Activated T-helper 17 cell treated with anti-CD3 and anti-CD28 coated beads, Interleukin-2, amount 50 U/mL, for 72 hours (primary cell): ENCODE results near the gene SPRR4. TPM values are rescaled to one million over a fixed set of nuclear protein-coding genes. Genes with fewer than 3 reads are reported as not detected.
"Not testable (repeated sequence)": the region's sequence is repeated elsewhere in the genome, so short reads cannot be mapped to it uniquely, and the experiment has no call there.

Experiments
- ATAC-seq: fragments of 150-1000 bp; cut with Tn5 transposase; replicated peaks from 2 replicates; pipeline ENCODE4 v1.10.0; 2021; ENCODE audit warnings: mild to moderate bottlenecking, moderate library complexity
- H3K27ac Mint-ChIP-seq: one replicate; pipeline ENCODE4 v1.8.0; 2022; ENCODE audit warnings: mixed read lengths
- H3K27me3 Mint-ChIP-seq: one replicate; pipeline ENCODE4 v1.8.0; 2022; ENCODE audit warnings: mixed read lengths
- H3K36me3 Mint-ChIP-seq: one replicate; pipeline ENCODE4 v1.8.0; 2022; ENCODE audit warnings: low read depth, mild to moderate bottlenecking, mixed read lengths
- H3K4me1 Mint-ChIP-seq: one replicate; pipeline ENCODE4 v1.8.0; 2022; ENCODE audit warnings: mixed read lengths
- H3K4me3 Mint-ChIP-seq: one replicate; pipeline ENCODE4 v1.8.0; 2022; ENCODE audit warnings: mild to moderate bottlenecking, mixed read lengths
- H3K9me3 Mint-ChIP-seq: one replicate; pipeline ENCODE4 v1.8.0; 2022; ENCODE audit warnings: mixed read lengths
- total RNA-seq, 2 donors: library from RNA; stranded (reverse); gene quantifications; one replicate each; pipeline ENCODE4 v1.2.3, GENCODE V29; 2022

SPRR4 gene
- total RNA-seq, 2 donors from 2014 or later: not detected

GRCh38 chr1:152981146-152981871, 10.9 kb downstream of the SPRR4 start:
- ATAC-seq: no peak
- H3K4me3 Mint-ChIP-seq: no peak overlapping the region
- H3K4me1 Mint-ChIP-seq: no peaks in the 10 kb centered on the region
- no peaks in the 10 kb centered on the region for H3K36me3 Mint-ChIP-seq
- no peak overlapping the region for H3K27ac Mint-ChIP-seq
- peaks cover 66% of the 10 kb centered on the region for H3K27me3 Mint-ChIP-seq
- no peaks in the 10 kb centered on the region for H3K9me3 Mint-ChIP-seq

GRCh38 chr1:152982076-152982475, 11.6 kb downstream of the SPRR4 start:
- Mint-ChIP-seq H3K27me3 (peaks cover 64% of the 10 kb centered on the region), H3K4me3 (no peak overlapping the region), H3K9me3 (no peaks in the 10 kb centered on the region), H3K36me3 (no peaks in the 10 kb centered on the region), H3K4me1 (no peaks in the 10 kb centered on the region), H3K27ac (no peak overlapping the region)
- no peak for ATAC-seq

GRCh38 chr1:152983234-152983633, 12.8 kb downstream of the SPRR4 start:
- no peaks in the 10 kb centered on the region for H3K9me3 Mint-ChIP-seq
- ATAC-seq: no peak
- no peaks in the 10 kb centered on the region for H3K36me3 Mint-ChIP-seq
- H3K27me3 Mint-ChIP-seq: peaks cover 68% of the 10 kb centered on the region
- H3K4me1 Mint-ChIP-seq: no peaks in the 10 kb centered on the region
- H3K4me3 Mint-ChIP-seq: no peak overlapping the region
- H3K27ac Mint-ChIP-seq: no peak overlapping the region

GRCh38 chr1:152983743-152984142, 13.3 kb downstream of the SPRR4 start, which contains the start of gene SPRR1A:
Gene SPRR1A, plus strand, starts transcription at chr1:152984081. Its CDS starts 1,150 bp downstream, at chr1:152985231.
- Mint-ChIP-seq H3K27me3 (peaks cover 72% of the 10 kb centered on the region), H3K4me1 (no peaks in the 10 kb centered on the region), H3K9me3 (no peaks in the 10 kb centered on the region), H3K27ac (no peak within 1 kb of the TSS), H3K36me3 (no peaks in the 10 kb centered on the region), H3K4me3 (no peak within 1 kb of the TSS)
- ATAC-seq: no peak

- no peak overlapping the region for H3K4me3 Mint-ChIP-seq
- no peak for ATAC-seq
- peaks cover 62% of the 10 kb centered on the region for H3K27me3 Mint-ChIP-seq
- H3K4me1 Mint-ChIP-seq: no peaks in the 10 kb centered on the region
- H3K27ac Mint-ChIP-seq: no peak overlapping the region
- no peaks in the 10 kb centered on the region for H3K36me3 Mint-ChIP-seq
- H3K9me3 Mint-ChIP-seq: no peaks in the 10 kb centered on the region
Measured at GRCh38 chr1:152986578-152986977, 16.1 kb downstream of the SPRR4 start.

- no peaks in the 10 kb centered on the region for H3K36me3 Mint-ChIP-seq
- H3K9me3 Mint-ChIP-seq: no peaks in the 10 kb centered on the region
- H3K4me3 Mint-ChIP-seq: no peak overlapping the region
- no peak overlapping the region for H3K27ac Mint-ChIP-seq
- no peaks in the 10 kb centered on the region for H3K4me1 Mint-ChIP-seq
- ATAC-seq: no peak
- peaks cover 30% of the 10 kb centered on the region for H3K27me3 Mint-ChIP-seq
Measured at GRCh38 chr1:152993186-152993585, 22.7 kb downstream of the SPRR4 start.

GRCh38 chr1:152995842-152996241, 25.4 kb downstream of the SPRR4 start:
- peaks cover 32% of the 10 kb centered on the region for H3K27me3 Mint-ChIP-seq
- H3K36me3 Mint-ChIP-seq: no peaks in the 10 kb centered on the region
- H3K4me1 Mint-ChIP-seq: no peaks in the 10 kb centered on the region
- no peak overlapping the region for H3K27ac Mint-ChIP-seq
- no peak for ATAC-seq
- no peaks in the 10 kb centered on the region for H3K9me3 Mint-ChIP-seq
- H3K4me3 Mint-ChIP-seq: no peak overlapping the region

GRCh38 chr1:152996633-152997400, 26.4 kb downstream of the SPRR4 start:
- no peak for ATAC-seq
- no peak overlapping the region for H3K4me3 Mint-ChIP-seq
- H3K27me3 Mint-ChIP-seq: peaks cover 29% of the 10 kb centered on the region
- no peaks in the 10 kb centered on the region for H3K4me1 Mint-ChIP-seq
- H3K36me3 Mint-ChIP-seq: no peaks in the 10 kb centered on the region
- no peaks in the 10 kb centered on the region for H3K9me3 Mint-ChIP-seq
- no peak overlapping the region for H3K27ac Mint-ChIP-seq

GRCh38 chr1:152997901-152998300, 27.5 kb downstream of the SPRR4 start:
- Mint-ChIP-seq H3K4me1 (no peaks in the 10 kb centered on the region), H3K27me3 (peaks cover 33% of the 10 kb centered on the region), H3K27ac (no peak overlapping the region), H3K4me3 (no peak overlapping the region), H3K9me3 (no peaks in the 10 kb centered on the region), H3K36me3 (no peaks in the 10 kb centered on the region)
- no peak for ATAC-seq

GRCh38 chr1:152998476-152998875, 28.0 kb downstream of the SPRR4 start:
- no peaks in the 10 kb centered on the region for H3K36me3 Mint-ChIP-seq
- no peak overlapping the region for H3K4me3 Mint-ChIP-seq
- H3K9me3 Mint-ChIP-seq: no peaks in the 10 kb centered on the region
- H3K27me3 Mint-ChIP-seq: peaks cover 33% of the 10 kb centered on the region
- no peak overlapping the region for H3K27ac Mint-ChIP-seq
- no peaks in the 10 kb centered on the region for H3K4me1 Mint-ChIP-seq
- ATAC-seq: no peak

GRCh38 chr1:152999818-153000217, 29.4 kb downstream of the SPRR4 start:
- Mint-ChIP-seq H3K27ac (no peak overlapping the region), H3K4me3 (no peak overlapping the region), H3K27me3 (peaks cover 33% of the 10 kb centered on the region), H3K36me3 (no peaks in the 10 kb centered on the region), H3K9me3 (no peaks in the 10 kb centered on the region), H3K4me1 (no peaks in the 10 kb centered on the region)
- no peak for ATAC-seq

- ATAC-seq: no peak
- H3K4me1 Mint-ChIP-seq: no peaks in the 10 kb centered on the region
- no peaks in the 10 kb centered on the region for H3K9me3 Mint-ChIP-seq
Measured at GRCh38 chr1:153000294-153000693, 29.8 kb downstream of the SPRR4 start.

GRCh38 chr1:153001382-153001781, 30.9 kb downstream of the SPRR4 start, which contains the start of gene SPRR3:
Gene SPRR3, plus strand, starts transcription at chr1:153001749. Its CDS starts 1,272 bp downstream, at chr1:153003021.
- Mint-ChIP-seq H3K27me3 (peaks cover 25% of the 10 kb centered on the region), H3K9me3 (no peaks in the 10 kb centered on the region), H3K36me3 (no peaks in the 10 kb centered on the region), H3K27ac (no peak within 1 kb of the TSS), H3K4me3 (no peak within 1 kb of the TSS), H3K4me1 (no peaks in the 10 kb centered on the region)
- no peak for ATAC-seq

More at GRCh38 chr1:153000294-153000693, 29.8 kb downstream of the SPRR4 start:
- Mint-ChIP-seq H3K4me3 (no peak overlapping the region), H3K27ac (no peak overlapping the region), H3K27me3 (peaks cover 29% of the 10 kb centered on the region), H3K36me3 (no peaks in the 10 kb centered on the region)

- ATAC-seq, H3K4me3 Mint-ChIP-seq, H3K36me3 Mint-ChIP-seq, H3K4me1 Mint-ChIP-seq, H3K9me3 Mint-ChIP-seq, H3K27ac Mint-ChIP-seq: not testable (repeated sequence)
- H3K27me3 Mint-ChIP-seq: peaks cover 13% of the 10 kb centered on the region
Measured at GRCh38 chr1:153011235-153011758, 40.8 kb downstream of the SPRR4 start.

GRCh38 chr1:153021829-153022228, 51.4 kb downstream of the SPRR4 start:
- peaks cover 32% of the 10 kb centered on the region for H3K27me3 Mint-ChIP-seq
- H3K36me3 Mint-ChIP-seq, H3K27ac Mint-ChIP-seq, H3K4me3 Mint-ChIP-seq, H3K4me1 Mint-ChIP-seq, H3K9me3 Mint-ChIP-seq, ATAC-seq: not testable (repeated sequence)
